HepG2 (cell line): ENCODE data around the gene SNX27. TPM values are rescaled to one million over a fixed set of nuclear protein-coding genes. Genes with fewer than 3 reads are reported as not detected.
A peak's percentile ranks its signal among the peaks of the same experiment; 100 is the strongest.

Experiments
- AGO1 ChIP-seq: fragments of 200-400 bp; formaldehyde crosslinking; IDR thresholded peaks from 2 replicates; pipeline ENCODE4 v1.6.1; 2017; ENCODE audit warnings: mild to moderate bottlenecking, low read depth, low read length, moderate library complexity; ENCODE audit not compliant: poor library complexity, severe bottlenecking
- ARID5B ChIP-seq: IDR thresholded peaks from 2 replicates; pipeline ENCODE4 v1.4.0; 2020; ENCODE audit warnings: mild to moderate bottlenecking, missing genetic modification reagents
- ATF6 ChIP-seq: sonication (generic); formaldehyde crosslinking; conservative IDR thresholded peaks from 2 replicates; pipeline ENCODE4 v1.4.0; 2020; ENCODE audit warnings: missing genetic modification reagents
- DMAP1 ChIP-seq: IDR thresholded peaks from 2 replicates; pipeline ENCODE4 v1.6.1; 2016
- E2F1 ChIP-seq: sonication (generic); formaldehyde crosslinking; IDR thresholded peaks from 2 replicates; pipeline ENCODE4 v1.5.0; 2020; ENCODE audit warnings: missing genetic modification reagents
- FOSL2 ChIP-seq: sonication (generic); formaldehyde crosslinking; IDR thresholded peaks from 2 replicates; pipeline ENCODE4 v1.4.0; 2020; ENCODE audit warnings: missing genetic modification reagents
- GATAD1 ChIP-seq: IDR thresholded peaks from 2 replicates; pipeline ENCODE4 v1.6.1; 2016; ENCODE audit warnings: missing genetic modification reagents, missing compliant biosample characterization
- GTF2F1 ChIP-seq: fragments of 150-350 bp; IDR thresholded peaks from 2 replicates; pipeline ENCODE4 v1.6.1; 2014; ENCODE audit warnings: low read length
- ISL2 ChIP-seq: sonication (generic); formaldehyde crosslinking; IDR thresholded peaks from 2 replicates; pipeline ENCODE4 v1.5.0; 2020; ENCODE audit warnings: missing genetic modification reagents
- KLF16 ChIP-seq, 2 experiments: sonication (generic) in 1 of 2; formaldehyde crosslinking in 1 of 2; IDR thresholded peaks; 2 replicates each; pipeline versions ENCODE4 v1.6.1 to v1.8.0; 2016 to 2023; ENCODE audit warnings: missing genetic modification reagents in 2 of 2, missing compliant biosample characterization in 1 of 2
- NFKBIZ ChIP-seq: IDR thresholded peaks from 2 replicates; pipeline ENCODE4 v1.6.1; 2018; ENCODE audit warnings: missing genetic modification reagents, missing compliant biosample characterization
- NR1H2 ChIP-seq: sonication (generic); formaldehyde crosslinking; IDR thresholded peaks from 2 replicates; pipeline ENCODE4 v1.8.1; 2022; ENCODE audit warnings: low read depth, missing genetic modification reagents, borderline replicate concordance
- SNAPC2 ChIP-seq: sonication (generic); formaldehyde crosslinking; IDR thresholded peaks from 2 replicates; pipeline ENCODE4 v1.8.1; 2022; ENCODE audit warnings: mild to moderate bottlenecking, missing genetic modification reagents
- SP5 ChIP-seq: IDR thresholded peaks from 2 replicates; pipeline ENCODE4 v1.6.1; 2016; ENCODE audit warnings: low read depth, borderline replicate concordance
- TEAD2 ChIP-seq: sonication (generic); formaldehyde crosslinking; IDR thresholded peaks from 2 replicates; pipeline ENCODE4 v1.9.0; 2021; ENCODE audit warnings: missing genetic modification reagents
- ZFP91 ChIP-seq: sonication (generic); formaldehyde crosslinking; IDR thresholded peaks from 2 replicates; pipeline ENCODE4 v1.9.0; 2022; ENCODE audit warnings: missing genetic modification reagents, mild to moderate bottlenecking, borderline replicate concordance
- ZNF292 ChIP-seq: sonication (generic); formaldehyde crosslinking; IDR thresholded peaks from 2 replicates; pipeline ENCODE4 v1.8.1; 2022; ENCODE audit warnings: mild to moderate bottlenecking, low read depth, missing genetic modification reagents, borderline replicate concordance
- ZNF607 ChIP-seq: sonication (generic); formaldehyde crosslinking; IDR thresholded peaks from 2 replicates; pipeline ENCODE4 v1.5.1; 2020; ENCODE audit warnings: missing genetic modification reagents, mild to moderate bottlenecking, borderline replicate concordance
- ZNF747 ChIP-seq: sonication (generic); formaldehyde crosslinking; IDR thresholded peaks from 2 replicates; pipeline ENCODE4 v1.8.1; 2023; ENCODE audit warnings: missing genetic modification reagents, mild to moderate bottlenecking, borderline replicate concordance
- ZNF780A ChIP-seq: sonication (generic); formaldehyde crosslinking; IDR thresholded peaks from 2 replicates; pipeline ENCODE4 v1.8.0; 2022; ENCODE audit warnings: mild to moderate bottlenecking, missing genetic modification reagents, moderate library complexity
- ZNF816 ChIP-seq: sonication (generic); formaldehyde crosslinking; IDR thresholded peaks from 2 replicates; pipeline ENCODE4 v1.8.0; 2022; ENCODE audit warnings: missing genetic modification reagents, mild to moderate bottlenecking, borderline replicate concordance
- ZSCAN20 ChIP-seq: sonication (generic); formaldehyde crosslinking; IDR thresholded peaks from 2 replicates; pipeline ENCODE4 v1.4.0; 2020; ENCODE audit warnings: missing genetic modification reagents, mild to moderate bottlenecking, borderline replicate concordance
- ZSCAN22 ChIP-seq: sonication (generic); formaldehyde crosslinking; IDR thresholded peaks from 2 replicates; pipeline ENCODE4 v1.4.0; 2020; ENCODE audit warnings: mild to moderate bottlenecking, missing genetic modification reagents
- polyA plus RNA-seq, 8 experiments: library from polyadenylated mRNA; depleted of rRNA in 3 of 8; stranded (reverse) in 7 of 8; unstranded in 1 of 8; fragments of >200 nt; fragmentation: Illumina TruSeq in 4 of 8; extraction: Trizol in 4 of 8; gene quantifications; 2 replicates each; pipeline versions ENCODE4 v1.2.1 to v1.2.3, GENCODE V29; 2011 to 2016; ENCODE audit warnings: low read depth in 4 of 8, missing spikeins in 1 of 8, mixed read lengths in 1 of 8; ENCODE audit not compliant: insufficient read depth in 1 of 8
- total RNA-seq, 5 experiments: library from RNA; depleted of rRNA; stranded (reverse); fragments of >200 nt; fragmentation: Illumina TruSeq; extraction: Trizol; gene quantifications; 2 replicates each; pipeline ENCODE4 v1.2.3, GENCODE V29; 2016; ENCODE audit warnings: low read depth in 1 of 5

SNX27 gene
- total and polyA plus RNA-seq, 2 of the 13 experiments (the other 11 are each of a cell fraction or from before 2014, with no cell fraction given) = 14.4 to 17.8 TPM

GRCh38 chr1:151611288-151611790, 511 bp upstream of the SNX27 start (continued):
- no peak for TF ChIP-seq SP5 (CRISPR knock-in tag)
- TF ChIP-seq DMAP1 (CRISPR knock-in tag) = peak; percentile 66; the same call in 1 of the 2 replicates
- no peak for TF ChIP-seq NR1H2
- TF ChIP-seq NFKBIZ = no peak
- TF ChIP-seq ZSCAN22 (CRISPR knock-in tag) = no peak
- no peak for TF ChIP-seq ZNF816
- TF ChIP-seq ZNF780A = no peak
- peak in 1 of 2 experiments; percentile 10; a peak in 1 of 4 replicates for TF ChIP-seq KLF16 (CRISPR knock-in tag; IDR thresholded peaks at IDR 0.05)
- TF ChIP-seq SNAPC2 (CRISPR knock-in tag) = no peak
- no peak for TF ChIP-seq ZFP91 (CRISPR knock-in tag)
- no peak for TF ChIP-seq E2F1 (CRISPR knock-in tag)
- no peak for TF ChIP-seq ISL2 (CRISPR knock-in tag)
- TF ChIP-seq GATAD1 = no peak; the same call in 1 of the 2 replicates
- no peak for TF ChIP-seq TEAD2
- no peak for TF ChIP-seq AGO1
- no peak for TF ChIP-seq ZNF747 (CRISPR knock-in tag)
- TF ChIP-seq GTF2F1 = no peak
- peak; percentile 40 for TF ChIP-seq ARID5B (CRISPR knock-in tag)
- no peak for TF ChIP-seq ZSCAN20 (CRISPR knock-in tag)
- no peak for TF ChIP-seq ZNF292 (CRISPR knock-in tag)
- TF ChIP-seq ATF6 (CRISPR knock-in tag) = no peak
- TF ChIP-seq ZNF607 = no peak; the same call in 1 of the 2 replicates
- peak; percentile 88 for TF ChIP-seq FOSL2 (CRISPR knock-in tag)
